AG04449 (cell line): Measurements from ENCODE around the gene MARS2.
A peak's percentile ranks its signal among the peaks of the same experiment; 100 is the strongest.

Experiments used
- CTCF ChIA-PET: fragments of 350-600 bp; formaldehyde crosslinking; extraction: SDS; loops from one replicate; lab custom pipeline; 2021; ENCODE audit warnings: antibody characterized with exemption; lab: Yijun Ruan, JAX
- POLR2A ChIA-PET: fragments of 400-600, 350-600 bp; formaldehyde crosslinking; extraction: SDS; loops from one replicate; lab custom pipeline; 2020; ENCODE audit warnings: antibody characterized with exemption, inconsistent platforms; lab: Yijun Ruan, JAX
- DNase-seq: peaks from one replicate; pipeline ENCODE4 v3.0.0-alpha.2; 2010; ENCODE audit warnings: low read depth, low spot score
- H3K4me3 ChIP-seq: 2 replicates; pipeline ENCODE4 v1.5.1; 2011; ENCODE audit warnings: low read depth, mild to moderate bottlenecking, control low read depth, low read length
- CTCF ChIP-seq: IDR thresholded peaks from one replicate; pipeline ENCODE4 v1.5.1; 2011; ENCODE audit warnings: mild to moderate bottlenecking, moderate library complexity, low read length, control low read depth, inconsistent platforms; ENCODE audit not compliant: insufficient read depth; ENCODE audit errors: missing control alignments

Gene MARS2

GRCh38 chr2:197705121-197705911 lies at the start of gene MARS2:
TSS of gene MARS2 (plus strand) at chr2:197705369. CDS start at chr2:197705406, 37 bp downstream.
- H3K4me3 ChIP-seq = peak within 1 kb of the TSS; percentile 90
- CTCF ChIA-PET = interaction anchor here (1.7 to 3.8 kb wide), 2 partner anchors 24 to 74 kb away, joined by 6 to 33 read pairs; no protein-coding TSS in a partner anchor
- POLR2A ChIA-PET = interaction anchor here (1.1 to 1.8 kb wide), 2 partner anchors 189 to 270 kb away, joined by 3 to 4 read pairs; partner anchors contain the start of gene SF3B1
- no peak for TF ChIP-seq CTCF
- DNase-seq = peak; percentile 29

- POLR2A ChIA-PET = no interaction called here
- TF ChIP-seq CTCF = no peak
- DNase-seq = no peak
- CTCF ChIA-PET = no interaction called here
- no peak overlapping the region for H3K4me3 ChIP-seq
These were observed 47.6 kb upstream of the MARS2 start for GRCh38 chr2:197657562-197657961.

- no peak overlapping the region for H3K4me3 ChIP-seq
- ChIA-PET CTCF (no interaction called here), POLR2A (no interaction called here)
- TF ChIP-seq CTCF = no peak
- DNase-seq = no peak
These were observed 43.5 kb upstream of the MARS2 start for GRCh38 chr2:197661626-197662025.

GRCh38 chr2:197666277-197666676 lies 38.9 kb upstream of the MARS2 start:
- H3K4me3 ChIP-seq = no peak overlapping the region
- no peak for TF ChIP-seq CTCF
- no peak for DNase-seq
- ChIA-PET CTCF (no interaction called here), POLR2A (no interaction called here)

GRCh38 chr2:197668296-197668695 lies 36.9 kb upstream of the MARS2 start:
- no peak overlapping the region for H3K4me3 ChIP-seq
- ChIA-PET CTCF (no interaction called here), POLR2A (no interaction called here)
- TF ChIP-seq CTCF = no peak
- no peak for DNase-seq

- no peak overlapping the region for H3K4me3 ChIP-seq
- DNase-seq = no peak
- ChIA-PET CTCF (no interaction called here), POLR2A (no interaction called here)
- TF ChIP-seq CTCF = no peak
These were observed 36.1 kb upstream of the MARS2 start for GRCh38 chr2:197669077-197669476.
